Pancreas (tissue), 10 donors: ENCODE measurements around the gene REC8. TPM values are rescaled to one million over a fixed set of nuclear protein-coding genes. Genes with fewer than 3 reads are reported as not detected.

Source experiments
- ATAC-seq, 4 donors: fragments of 200-7000 bp; cut with Tn5 transposase; one replicate each; pipeline versions ENCODE4 v1.8.0 to v1.9.1; 2020; ENCODE audit warnings: mild to moderate bottlenecking in 4 of 4, moderate library complexity in 4 of 4
- DNase-seq, 6 donors: peaks; one replicate each; pipeline ENCODE4 v3.0.0-alpha.2; 2020
- FAIRE-seq: peaks from 2 replicates; lab custom pipeline; 2012; peaks lifted over from hg19 to GRCh38; lab: Jason Lieb, UNC
- H3K27ac ChIP-seq, 4 donors: fragments of 200-600 bp; sonication (generic); 1 replicate in 3 of 4; 2 replicates in 1 of 4; pipeline versions ENCODE4 v1.5.0 to v1.8.0; 2020
- H3K27me3 ChIP-seq, 4 donors: fragments of 200-600 bp; one replicate each; pipeline ENCODE4 v1.8.0; 2021
- H3K36me3 ChIP-seq, 3 donors: fragments of 200-600 bp; sonication (generic) in 1 of 3; one replicate each; pipeline versions ENCODE4 v1.5.0 to v1.8.0; 2020 to 2021
- H3K4me1 ChIP-seq, 3 donors: fragments of 200-600 bp; one replicate each; pipeline ENCODE4 v1.8.0; 2021
- H3K4me3 ChIP-seq, 4 donors: fragments of 200-600 bp; sonication (generic) in 2 of 4; one replicate each; pipeline versions ENCODE4 v1.5.0 to v1.8.0; 2020 to 2021
- H3K9me3 ChIP-seq, 4 donors: fragments of 200-600 bp; one replicate each; pipeline ENCODE4 v1.8.0; 2021
- CTCF ChIP-seq, 4 donors: fragments of 200-600 bp; sonication (generic) in 3 of 4; IDR thresholded peaks; one replicate each; pipeline versions ENCODE4 v1.5.0 to v1.8.0; 2021; ENCODE audit warnings: antibody characterized with exemption in 4 of 4
- WGBS, 2 donors: extraction: QIAGEN DNeasy Blood & Tissue Kit; methylation state at CpG; one replicate each; pipeline ENCODE4 v1.1.7; 2013; 5-methylcytosine and 5-hydroxymethylcytosine counted together
- intact Hi-C, 3 donors: fragments of 100-400 bp; cut with DNase I; formaldehyde crosslinking; loops; one replicate each; pipeline versions ENCODE4 v1.11.1 to v1.14.2; 2022
- polyA plus RNA-seq, 2 donors: library from polyadenylated mRNA; stranded (reverse); fragments of 200-250 nt; gene quantifications; one replicate each; pipeline ENCODE4 v1.2.3, GENCODE V29; 2013
- total RNA-seq, 6 donors: library from RNA; stranded (reverse); fragmentation: NEBNext Ultra II Directional in 4 of 6; extraction: Animal tissue kit (Norgen Biotek cat#: 25700) in 4 of 6; gene quantifications; one replicate each; pipeline versions ENCODE4 v1.2.1 to v1.2.4, GENCODE V29; 2021 to 2023
- donor health status: healthy with polysubstance abuse.
- donor health status: DM: no; HTN: no; CAD: no; lungs with moderate emphysema.
- donor health status: DM: no; HTN: no; CAD: no.
- donor health status: control.
- donor health status: control.
- donor health status: Bipolar disorder and iron deficiency.
- donor health status: DM: yes; HTN: yes; CAD: no.
- donor health status: DM: no; HTN: no; CAD: no.
- donor health status: DM: no; HTN: no; CAD: no.
- donor health status: DM: yes; HTN: yes; CAD: no.

REC8 gene
- total and polyA plus RNA-seq, 8 donors, result 3.5 to 41.1 (median 5.1) TPM

- Histone ChIP-seq H3K27me3 (no peaks in the 10 kb centered on the region), H3K4me1 (peaks cover 8 to 35% (median 31%) of the 10 kb centered on the region in 3 donors), H3K36me3 (peaks cover 0 to 8% (median under 1%) of the 10 kb centered on the region in 3 donors), H3K27ac (no peak overlapping the region), H3K4me3 (no peak overlapping the region), H3K9me3 (no peaks in the 10 kb centered on the region)
- no peak for TF ChIP-seq CTCF (IDR thresholded peaks at IDR 0.05)
- FAIRE-seq (no peak), DNase-seq (no peak), ATAC-seq (no peak)
- intact Hi-C loops, result no loop called here
- 90 to 91% methylated on average over 2 of the region's 2 CpGs for WGBS, 2 donors
Measured at GRCh38 chr14:24143511-24143910, 28.4 kb upstream of the REC8 start.

- H3K27me3 ChIP-seq, result no peaks in the 10 kb centered on the region
- FAIRE-seq, result no peak
- no peak for DNase-seq
- intact Hi-C loops, result no loop called here
- no peak for TF ChIP-seq CTCF (IDR thresholded peaks at IDR 0.05)
- H3K4me1 ChIP-seq, result peaks cover 8 to 36% (median 24%) of the 10 kb centered on the region in 3 donors
- no peak overlapping the region for H3K27ac ChIP-seq
- peaks cover 0 to 6% (median 5%) of the 10 kb centered on the region in 3 donors for H3K36me3 ChIP-seq
- 68 to 92% methylated on average over 1 of the region's 1 CpG for WGBS, 2 donors
- ATAC-seq, result no peak
- H3K9me3 ChIP-seq, result no peaks in the 10 kb centered on the region
- no peak overlapping the region for H3K4me3 ChIP-seq
Measured at GRCh38 chr14:24144451-24144850, 27.4 kb upstream of the REC8 start.

- FAIRE-seq, result no peak
- H3K36me3 ChIP-seq, result peaks cover 0 to 12% (median 12%) of the 10 kb centered on the region in 3 donors
- DNase-seq, result no peak
- 92 to 100% methylated on average over 2 of the region's 2 CpGs for WGBS, 2 donors
- peak overlapping the region in 3 of 4 donors; percentile 81 to 89 (median 87) for H3K27ac ChIP-seq
- TF ChIP-seq CTCF (IDR thresholded peaks at IDR 0.05), result no peak
- intact Hi-C loops, result no loop called here
- ATAC-seq, result no peak
- peak overlapping the region in 1 of 4 donors; percentile 83 for H3K4me3 ChIP-seq
- H3K9me3 ChIP-seq, result no peaks in the 10 kb centered on the region
- H3K4me1 ChIP-seq, result peaks cover 8 to 28% (median 16%) of the 10 kb centered on the region in 3 donors
- no peaks in the 10 kb centered on the region for H3K27me3 ChIP-seq
Measured at GRCh38 chr14:24145219-24145618, 26.7 kb upstream of the REC8 start.

- peaks cover 0 to 16% (median 15%) of the 10 kb centered on the region in 3 donors for H3K36me3 ChIP-seq
- no peaks in the 10 kb centered on the region for H3K9me3 ChIP-seq
- no peaks in the 10 kb centered on the region for H3K27me3 ChIP-seq
- intact Hi-C loops, result no loop called here
- WGBS, 2 donors, result 2% methylated on average over 9 of the region's 9 CpGs
- no peak for DNase-seq
- peak in 1 of 4 donors; percentile 0 for ATAC-seq
- peak overlapping the region; percentile 78 to 89 (median 84) for H3K27ac ChIP-seq
- peak overlapping the region; percentile 70 to 96 (median 88) for H3K4me3 ChIP-seq
- peaks cover 8 to 27% (median 14%) of the 10 kb centered on the region in 3 donors for H3K4me1 ChIP-seq
- no peak for TF ChIP-seq CTCF (IDR thresholded peaks at IDR 0.05)
- no peak for FAIRE-seq
Measured at GRCh38 chr14:24145690-24146452, 26.0 kb upstream of the REC8 start.
